NCI-H128 (cell line): ENCODE results near the gene EFNA5.

Experiments
- DNase-seq: peaks from one replicate; lab custom pipeline; 2025; ENCODE audit not compliant: unreplicated experiment; lab: John Stamatoyannopoulos, UW

Gene EFNA5

DNA sequence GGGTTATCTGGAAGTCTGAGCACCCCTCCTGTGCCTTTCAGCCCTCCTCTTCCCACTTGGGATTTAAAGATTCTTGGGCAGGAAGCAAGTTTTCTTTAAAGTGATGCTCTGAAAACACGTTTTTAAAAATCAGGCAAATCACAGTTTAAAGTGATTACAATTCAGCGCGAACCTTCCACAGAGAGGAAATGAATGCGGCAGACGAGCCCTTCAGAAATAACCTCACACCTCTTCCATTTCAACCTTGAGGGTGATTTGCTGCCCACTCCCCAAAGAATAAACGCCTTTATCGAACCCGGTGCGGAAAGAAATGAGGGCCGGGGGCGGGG lies 2.3 kb upstream of the EFNA5 start:
- no peak for DNase-seq

DNA sequence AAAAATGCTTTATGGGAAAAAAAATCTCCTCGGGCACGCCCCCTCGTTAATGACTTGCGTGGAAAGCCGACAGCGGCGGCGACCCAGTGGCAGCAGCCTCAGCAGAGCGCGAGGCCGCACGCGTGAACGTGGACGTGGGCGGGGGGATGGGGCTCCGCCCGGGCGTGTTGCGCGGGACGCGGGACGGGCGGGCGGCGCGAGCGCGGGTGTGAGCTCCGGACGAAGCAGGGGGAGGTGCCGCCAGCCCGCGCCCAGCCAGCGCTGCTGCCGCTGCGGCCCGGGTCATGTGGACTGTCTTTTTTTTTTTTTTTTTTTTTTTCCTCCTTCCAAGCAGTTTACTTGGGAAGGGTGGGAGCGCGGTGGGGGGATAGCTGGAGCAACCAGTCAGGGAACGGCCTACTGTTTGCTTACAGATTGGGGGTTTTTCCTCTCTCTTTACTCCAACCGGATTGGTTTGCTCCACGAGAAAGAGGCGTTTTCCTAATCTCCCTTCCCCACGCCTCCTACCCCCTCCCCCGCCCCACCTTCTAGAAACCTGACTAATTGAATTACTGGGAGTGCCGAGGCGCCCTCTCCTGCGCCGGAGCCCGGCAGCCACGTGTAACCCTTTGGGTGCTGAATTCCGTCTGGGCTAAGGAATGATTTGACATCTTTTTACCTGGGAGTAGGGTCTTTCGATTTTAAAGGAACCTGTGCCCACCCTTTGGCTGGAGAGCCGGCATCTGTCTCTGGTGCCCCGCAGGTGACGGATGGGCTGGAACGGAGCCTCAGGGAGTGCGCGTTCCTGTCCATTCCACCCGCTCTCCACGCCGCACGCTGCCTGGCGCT lies 1.7 kb upstream of the EFNA5 start:
- peak; percentile 58 for DNase-seq

GRCh38 chr5:107671742-107672210 lies 1.0 kb upstream of the EFNA5 start:
- no peak for DNase-seq

DNA sequence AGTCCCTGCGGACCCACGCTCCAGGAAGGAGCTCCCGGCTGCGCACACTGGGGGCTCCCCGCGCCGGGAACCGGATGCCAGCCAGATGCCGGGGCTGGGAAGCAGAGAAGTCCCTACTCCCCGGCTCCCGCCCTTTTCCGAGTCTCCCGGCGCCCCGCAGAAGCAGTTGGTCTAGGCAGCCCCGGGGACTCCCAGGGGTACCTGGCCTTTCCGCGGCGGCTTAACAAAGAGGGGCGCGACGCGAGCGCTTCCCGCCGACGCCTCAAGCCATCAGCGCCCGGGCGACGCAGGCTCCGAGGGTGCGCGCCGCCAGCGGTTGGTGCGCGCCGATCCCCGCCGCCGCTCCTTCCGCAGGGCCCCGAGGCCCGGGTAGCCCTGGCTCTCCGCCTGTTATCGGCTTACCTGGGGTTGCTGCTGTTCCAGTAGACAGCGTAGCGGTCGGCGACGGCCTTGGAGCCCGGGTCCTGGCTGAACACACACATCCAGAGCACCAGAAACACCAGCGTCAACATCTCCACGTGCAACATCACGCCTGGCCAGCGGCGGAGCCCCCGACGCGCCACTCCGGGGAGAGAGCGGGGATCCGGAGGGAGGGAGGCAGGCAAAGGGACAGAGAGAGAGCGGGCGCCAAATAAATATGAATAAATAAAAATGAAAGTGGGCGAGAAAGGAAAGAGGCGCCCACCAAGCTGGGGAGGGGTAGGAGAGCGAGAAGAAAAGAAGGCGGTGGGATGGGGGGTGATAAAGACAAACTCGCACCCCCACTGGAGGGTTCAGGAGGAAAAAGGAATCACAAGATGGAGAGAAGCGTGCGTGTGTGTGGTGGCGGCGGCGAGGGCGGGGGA lies 428 bp downstream of the EFNA5 start:
- no peak for DNase-seq

- DNase-seq: peak; percentile 8
Observed at GRCh38 chr5:107669096-107670031, 1.4 kb downstream of the EFNA5 start.

DNA sequence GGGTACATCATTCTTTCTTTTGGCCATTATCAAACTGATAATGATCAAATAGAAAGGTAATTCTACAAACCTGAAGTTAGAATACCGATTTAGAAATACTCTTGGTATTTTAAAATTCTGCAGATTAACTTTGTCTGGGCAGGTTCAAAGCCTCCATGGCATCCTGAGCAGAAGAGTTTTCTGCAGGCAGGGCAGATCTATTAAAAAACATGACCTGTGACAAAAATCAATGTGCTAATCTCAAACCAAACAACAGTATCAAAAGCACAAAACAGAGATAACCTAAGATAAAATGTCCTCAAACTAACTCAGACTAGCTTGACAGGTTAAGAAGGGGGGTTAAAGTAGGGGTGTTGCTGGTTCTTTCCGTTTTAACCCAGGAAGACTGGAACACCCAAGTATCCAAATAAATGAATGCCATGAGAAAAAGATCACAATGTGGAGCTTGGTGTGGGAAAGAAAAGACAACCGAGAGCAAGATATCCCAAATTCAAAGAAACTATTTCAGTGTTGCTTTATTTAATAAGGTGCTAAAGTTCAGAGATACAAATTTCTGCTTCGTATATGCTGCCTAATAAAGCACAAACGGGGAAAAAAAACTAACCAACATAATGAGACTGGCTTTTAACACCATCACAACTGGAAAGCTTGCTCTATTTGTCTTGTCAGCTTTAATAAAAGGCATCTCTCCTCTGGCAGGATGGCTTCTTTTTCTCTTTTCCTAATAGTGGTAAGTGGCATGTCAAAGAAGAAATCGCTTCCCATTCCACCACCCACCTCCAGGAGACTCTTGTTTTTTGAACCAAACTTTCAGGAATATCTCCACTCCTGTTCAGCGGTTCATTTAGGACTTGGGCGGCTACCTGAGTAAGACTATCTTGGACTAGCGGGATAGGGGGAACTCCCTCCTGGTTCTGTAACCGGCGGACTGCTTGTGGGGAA lies 2.3 kb downstream of the EFNA5 start:
- DNase-seq: no peak

DNA sequence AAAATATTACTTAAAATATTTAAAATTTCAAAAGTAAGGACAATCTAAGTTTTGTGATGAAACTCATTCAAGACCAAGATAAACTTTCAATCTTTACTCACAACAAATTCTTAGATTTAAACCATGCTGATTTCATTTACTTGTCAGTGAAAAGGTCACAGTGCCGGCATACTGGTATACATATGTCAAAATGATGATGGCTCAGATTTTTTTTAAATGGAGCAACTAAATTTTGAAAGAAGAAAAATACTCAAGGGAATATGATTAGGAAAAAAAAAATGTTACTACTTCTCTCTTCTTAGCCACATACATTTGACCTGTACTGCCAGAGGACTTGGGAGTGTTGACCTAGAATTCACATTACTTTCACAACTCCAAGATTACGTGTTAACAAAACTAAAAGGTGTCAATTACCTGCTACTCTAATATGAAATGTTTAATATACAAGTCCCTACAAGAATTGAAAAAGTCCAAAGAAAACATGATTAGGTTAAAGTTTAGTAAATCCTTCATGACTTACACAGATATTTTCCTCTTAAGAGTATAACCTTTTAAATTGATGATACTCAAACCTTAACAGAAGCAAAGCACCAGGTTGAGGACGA lies 4.6 kb downstream of the EFNA5 start:
- no peak for DNase-seq

- no peak for DNase-seq
Observed at GRCh38 chr5:107665036-107665570, 5.6 kb downstream of the EFNA5 start.

DNA sequence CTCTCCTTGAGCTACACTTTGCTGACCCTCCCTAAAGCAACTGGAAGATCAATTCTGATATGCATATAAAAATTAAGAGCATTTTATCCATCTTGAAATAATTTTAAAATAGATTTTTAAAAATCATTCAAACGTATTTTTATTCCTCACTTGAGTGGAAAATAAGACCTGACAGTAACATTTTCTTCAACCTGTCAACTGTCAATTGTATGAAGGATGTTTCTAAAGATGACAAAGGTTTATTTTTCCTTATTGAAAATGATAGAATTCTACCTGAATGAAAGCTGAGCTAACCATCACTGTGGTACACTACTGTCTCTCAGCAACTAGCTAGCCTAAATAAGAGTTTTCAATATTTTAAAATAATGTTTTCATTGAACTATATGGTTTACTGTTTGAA lies 7.0 kb downstream of the EFNA5 start:
- no peak for DNase-seq

DNA sequence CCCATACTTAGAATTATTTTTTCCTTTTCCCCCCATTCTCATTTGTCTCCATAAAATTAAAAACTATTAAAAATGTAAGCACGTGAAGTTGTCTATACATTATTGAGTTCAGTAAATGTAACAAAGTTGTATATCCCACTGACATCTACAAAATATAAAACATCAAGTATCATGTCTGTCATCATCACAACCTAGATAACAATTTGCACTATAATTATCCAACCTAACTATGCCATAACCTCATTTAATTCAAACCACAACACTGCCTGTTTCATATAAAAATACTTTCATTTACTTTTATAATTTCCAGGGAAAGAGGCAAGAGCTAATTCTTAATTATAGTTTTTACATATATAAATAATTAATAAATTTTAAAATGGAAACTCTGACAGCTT lies 9.1 kb downstream of the EFNA5 start:
- DNase-seq: no peak

DNA sequence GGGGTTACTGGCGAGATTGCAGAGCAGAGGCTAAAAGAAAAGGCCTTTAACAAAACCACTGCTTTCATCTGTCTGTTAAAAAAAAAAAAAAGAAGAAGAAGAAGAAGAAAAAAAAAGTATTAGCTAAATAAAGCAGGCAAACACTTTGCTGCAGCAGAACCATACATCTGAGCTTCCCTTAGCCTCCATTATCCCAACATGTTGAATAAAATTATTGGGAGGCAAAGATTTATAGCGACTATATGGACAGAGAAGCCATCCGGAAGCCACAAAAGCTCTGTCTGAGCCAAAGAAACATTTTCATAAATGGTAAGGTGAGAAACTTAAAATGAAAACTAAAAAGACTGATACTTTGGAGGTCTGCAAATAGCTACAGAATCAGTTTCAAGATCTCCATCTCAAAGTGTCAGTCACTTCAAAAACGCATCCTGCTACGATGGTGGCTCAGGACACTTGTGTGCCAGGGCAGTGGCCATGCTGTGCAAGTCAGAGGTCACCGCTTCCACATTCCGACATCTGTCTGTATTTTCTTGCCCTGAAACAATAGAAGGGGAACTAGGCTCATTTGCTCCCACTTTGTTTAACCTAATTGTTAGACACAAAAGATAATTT lies 9.6 kb downstream of the EFNA5 start:
- DNase-seq: no peak

DNA sequence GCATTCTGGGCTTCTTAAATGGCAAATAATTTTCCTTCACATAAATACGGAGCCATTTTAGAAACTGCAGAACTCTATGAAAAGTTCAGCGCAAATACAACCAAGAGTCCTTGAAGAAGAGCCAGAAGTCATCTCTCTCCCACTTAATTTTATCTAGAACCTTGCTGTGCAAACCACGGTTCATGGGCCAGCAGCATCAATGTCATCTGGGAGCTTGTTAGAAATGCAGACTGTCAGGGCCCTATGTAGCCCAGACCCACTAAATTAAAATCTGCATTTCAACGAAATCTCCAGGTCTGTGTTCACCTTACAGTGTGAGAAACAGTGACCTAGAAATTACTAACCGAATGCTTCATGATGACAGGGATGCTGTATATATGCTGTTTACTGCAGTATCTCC lies 12.2 kb downstream of the EFNA5 start:
- no peak for DNase-seq

DNA sequence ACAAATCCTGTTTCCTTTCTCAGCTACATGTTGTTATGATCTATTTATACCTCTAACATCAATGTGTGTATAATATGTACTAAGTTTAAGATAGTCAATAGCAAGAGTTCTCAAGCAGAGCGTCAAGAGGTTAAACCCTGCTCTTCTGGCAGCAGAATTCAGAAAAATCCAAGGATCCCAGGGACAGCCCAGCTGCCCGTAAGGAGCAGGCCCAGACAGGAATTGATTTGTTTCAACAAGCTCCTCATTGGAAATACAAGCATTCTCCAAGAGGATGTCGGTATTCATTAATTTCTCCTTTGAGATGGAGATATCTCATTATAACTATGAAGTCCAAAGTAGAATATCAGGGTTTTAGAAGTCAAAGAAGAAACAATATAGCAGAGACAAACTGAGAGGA lies 14.9 kb downstream of the EFNA5 start:
- no peak for DNase-seq

DNA sequence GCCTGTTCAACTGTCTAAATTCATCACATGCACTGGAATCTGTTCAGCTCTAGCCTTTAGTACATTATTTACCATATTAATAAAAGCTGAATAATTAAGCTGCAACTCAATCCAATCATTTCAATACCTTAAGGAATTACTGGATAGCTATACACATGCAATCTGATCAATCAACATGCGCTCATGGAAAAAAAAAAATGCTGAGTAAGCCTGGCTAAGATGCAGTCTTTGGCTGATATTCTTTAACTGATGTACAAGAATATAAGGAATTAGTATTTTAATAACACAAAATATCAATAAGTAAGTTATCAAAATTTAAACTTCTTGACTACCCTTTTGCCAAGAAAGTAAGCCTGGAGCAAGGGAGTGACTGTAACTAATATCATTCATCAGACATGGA lies 15.9 kb downstream of the EFNA5 start:
- no peak for DNase-seq

GRCh38 chr5:107653685-107654084 lies 17.1 kb downstream of the EFNA5 start:
- no peak for DNase-seq

DNA sequence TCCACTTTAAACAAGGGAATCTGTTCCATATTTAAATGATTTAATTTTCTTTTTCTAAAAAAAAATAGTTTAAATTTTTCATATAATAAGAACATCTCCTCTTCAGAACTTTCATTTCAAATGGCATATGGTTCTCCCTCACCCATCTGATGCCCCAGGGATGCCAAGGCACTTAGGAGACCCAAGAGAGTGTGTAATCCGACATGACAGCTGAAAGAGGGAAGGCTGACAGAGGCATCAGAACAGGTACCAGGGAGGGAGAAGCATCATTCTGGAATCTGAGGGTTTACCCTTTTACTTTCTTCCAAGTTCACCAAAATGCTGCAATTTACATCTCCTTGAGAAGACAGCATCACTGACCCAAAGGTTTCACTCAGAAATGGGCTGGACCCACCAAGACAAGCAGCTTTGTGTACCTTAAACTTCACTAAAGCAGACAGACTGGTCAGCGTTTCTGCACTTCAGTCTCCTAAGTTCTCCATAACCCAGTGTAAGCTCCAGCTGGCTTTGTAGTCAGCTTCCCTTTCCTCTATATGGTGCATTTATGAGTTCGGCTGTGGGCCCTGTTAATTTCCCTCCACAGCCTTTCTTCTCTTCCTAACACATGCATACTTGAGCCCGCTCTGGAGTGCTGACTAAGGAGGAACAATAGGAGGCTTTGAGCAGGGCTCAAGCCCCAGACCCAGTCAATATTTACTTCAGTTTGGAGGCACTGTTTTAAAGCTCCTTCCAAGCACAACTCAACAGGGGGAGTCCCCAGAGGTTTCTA lies 17.7 kb downstream of the EFNA5 start:
- DNase-seq: no peak

- DNase-seq: no peak
Observed at GRCh38 chr5:107652408-107652807, 18.3 kb downstream of the EFNA5 start.

DNA sequence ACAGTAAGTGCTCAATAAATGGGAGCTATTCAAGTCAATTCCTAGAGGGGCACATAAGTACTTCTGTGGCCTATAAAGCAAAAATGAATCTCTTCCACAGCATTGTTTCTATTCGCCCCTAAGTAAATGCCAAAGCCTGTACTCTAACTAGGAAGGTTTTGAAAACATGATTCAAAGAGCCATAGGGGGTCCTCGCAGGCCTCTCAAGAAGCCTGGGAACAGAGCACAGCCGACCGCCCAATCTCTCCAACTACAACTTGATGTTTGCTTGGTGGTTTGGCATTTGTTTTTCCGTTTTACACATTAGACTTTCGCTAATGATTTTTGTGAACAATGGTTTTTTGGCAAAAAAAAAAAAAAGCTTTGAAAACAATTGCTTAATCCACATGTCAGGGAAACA lies 19.4 kb downstream of the EFNA5 start:
- DNase-seq: no peak
